Fibroblast of villous mesenchyme (primary cell): ENCODE measurements around the gene S1PR4. TPM values are rescaled to one million over a fixed set of nuclear protein-coding genes. Genes with fewer than 3 reads are reported as not detected.

ENCODE experiments used
- DNase-seq: peaks from one replicate; pipeline ENCODE4 v3.0.0-alpha.2; 2010; ENCODE audit warnings: low read depth
- H3K4me3 ChIP-seq: 2 replicates; pipeline ENCODE4 v1.5.1; 2011; ENCODE audit warnings: low read depth, mild to moderate bottlenecking, low read length
- total RNA-seq: library from RNA; depleted of rRNA; stranded (reverse); fragments of >200 nt; gene quantifications from 2 replicates; pipeline ENCODE4 v1.2.3, GENCODE V29; 2012
- TF ChIP-seq, protein P1 (sequence below): IDR thresholded peaks from 2 replicates; pipeline ENCODE4 v1.5.1; 2012; ENCODE audit warnings: low read depth, mild to moderate bottlenecking, low read length; ENCODE audit not compliant: insufficient read depth

The S1PR4 gene
- total RNA-seq, 1 donor = not detected

DNA sequence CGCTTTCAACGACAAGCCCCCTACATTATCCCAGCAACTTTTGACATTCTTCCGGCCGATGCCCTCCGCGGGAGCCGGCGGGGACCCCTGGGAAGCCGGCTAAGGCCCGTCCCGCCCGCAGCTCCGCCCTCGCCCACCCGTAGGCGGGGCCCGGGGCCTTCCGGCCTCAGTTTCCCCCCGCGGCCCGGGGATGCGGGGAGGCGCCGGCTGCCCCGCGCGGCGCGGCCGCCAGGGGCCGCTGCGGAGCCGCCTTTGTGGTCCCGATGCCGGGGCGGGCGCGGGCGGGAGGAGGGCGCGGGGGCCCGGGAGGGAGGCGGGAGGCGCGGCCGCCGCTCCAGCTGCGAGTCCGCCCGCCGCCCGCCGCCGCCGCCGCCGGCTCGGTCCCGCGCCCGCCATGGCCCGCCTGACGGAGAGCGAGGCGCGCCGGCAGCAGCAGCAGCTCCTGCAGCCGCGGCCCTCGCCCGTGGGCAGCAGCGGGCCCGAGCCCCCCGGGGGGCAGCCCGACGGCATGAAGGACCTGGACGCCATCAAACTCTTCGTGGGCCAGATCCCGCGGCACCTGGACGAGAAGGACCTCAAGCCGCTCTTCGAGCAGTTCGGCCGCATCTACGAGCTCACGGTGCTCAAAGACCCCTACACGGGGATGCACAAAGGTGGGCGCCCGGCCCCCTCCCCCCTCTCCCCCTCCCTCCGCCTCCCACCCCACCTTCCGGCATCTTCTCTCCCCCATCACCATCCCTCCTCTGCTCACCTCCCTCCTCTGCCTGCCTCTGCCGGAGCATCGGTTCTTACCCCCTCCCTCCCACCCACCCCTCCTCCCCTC is 46.0 kb downstream of the S1PR4 start, which contains the start of gene CELF5:
Gene CELF5, plus strand, starts transcription at position 316 of the 823 bp plus-strand sequence. Its CDS starts 79 bp downstream, at position 395.
- DNase-seq = peak; percentile 29
- H3K4me3 ChIP-seq = peak within 1 kb of the TSS; percentile 36
- TF ChIP-seq, protein P1, sequence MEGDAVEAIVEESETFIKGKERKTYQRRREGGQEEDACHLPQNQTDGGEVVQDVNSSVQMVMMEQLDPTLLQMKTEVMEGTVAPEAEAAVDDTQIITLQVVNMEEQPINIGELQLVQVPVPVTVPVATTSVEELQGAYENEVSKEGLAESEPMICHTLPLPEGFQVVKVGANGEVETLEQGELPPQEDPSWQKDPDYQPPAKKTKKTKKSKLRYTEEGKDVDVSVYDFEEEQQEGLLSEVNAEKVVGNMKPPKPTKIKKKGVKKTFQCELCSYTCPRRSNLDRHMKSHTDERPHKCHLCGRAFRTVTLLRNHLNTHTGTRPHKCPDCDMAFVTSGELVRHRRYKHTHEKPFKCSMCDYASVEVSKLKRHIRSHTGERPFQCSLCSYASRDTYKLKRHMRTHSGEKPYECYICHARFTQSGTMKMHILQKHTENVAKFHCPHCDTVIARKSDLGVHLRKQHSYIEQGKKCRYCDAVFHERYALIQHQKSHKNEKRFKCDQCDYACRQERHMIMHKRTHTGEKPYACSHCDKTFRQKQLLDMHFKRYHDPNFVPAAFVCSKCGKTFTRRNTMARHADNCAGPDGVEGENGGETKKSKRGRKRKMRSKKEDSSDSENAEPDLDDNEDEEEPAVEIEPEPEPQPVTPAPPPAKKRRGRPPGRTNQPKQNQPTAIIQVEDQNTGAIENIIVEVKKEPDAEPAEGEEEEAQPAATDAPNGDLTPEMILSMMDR = no peak

DNA sequence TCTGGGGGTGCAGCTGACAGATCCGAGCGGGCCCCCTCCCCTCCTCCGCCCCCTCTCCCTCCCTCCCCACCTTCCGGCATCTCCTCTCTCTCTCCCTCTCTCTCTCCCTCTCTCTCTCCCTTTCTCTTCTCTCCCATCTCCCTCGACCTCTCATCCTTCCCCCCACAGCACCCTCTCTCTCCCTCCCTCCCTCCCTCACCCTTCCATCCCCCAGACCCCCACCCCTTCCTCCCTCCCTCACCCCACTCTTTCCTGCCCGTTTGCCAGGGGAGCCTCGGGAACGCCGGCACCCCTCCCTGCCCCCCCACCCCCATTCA is 46.6 kb downstream of the S1PR4 start:
- TF ChIP-seq, protein P1 = no peak
- no peak overlapping the region for H3K4me3 ChIP-seq
- DNase-seq = no peak

DNA sequence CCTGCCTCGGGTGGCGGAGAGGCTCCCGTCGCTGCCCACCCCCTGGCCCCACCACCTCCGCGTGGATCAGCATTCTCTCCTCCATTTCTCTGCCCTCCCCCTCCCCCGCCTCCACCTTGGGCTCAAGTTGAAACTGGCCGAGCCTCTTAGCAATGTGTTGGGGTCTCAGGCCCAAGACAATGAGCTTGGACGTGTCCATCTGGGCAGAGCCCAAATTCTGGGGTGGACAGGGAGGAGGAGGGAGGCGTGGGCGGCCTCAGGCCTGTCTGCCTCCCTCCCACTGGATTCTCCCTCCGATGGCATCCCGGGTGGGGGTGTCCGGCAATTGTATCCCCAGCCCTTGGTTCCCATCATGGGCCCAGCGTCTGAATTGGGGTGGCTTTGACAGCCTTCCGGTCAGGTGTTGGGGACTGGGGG is 47.1 kb downstream of the S1PR4 start:
- no peak for DNase-seq
- TF ChIP-seq, protein P1 = no peak
- no peak overlapping the region for H3K4me3 ChIP-seq

- H3K4me3 ChIP-seq = no peak overlapping the region
- DNase-seq = no peak
- TF ChIP-seq, protein P1 = no peak
These were observed 48.6 kb downstream of the S1PR4 start for GRCh38 chr19:3227054-3227626.

- TF ChIP-seq, protein P1 = no peak
- no peak overlapping the region for H3K4me3 ChIP-seq
- DNase-seq = no peak
These were observed 50.8 kb downstream of the S1PR4 start for GRCh38 chr19:3229346-3229743.

Other genes with a start within 250 kb of the S1PR4 start
- gene ZNF77, start 233.8 kb upstream of the S1PR4 start, total RNA-seq = 3.0 and 4.8 TPM in 2 replicates
- 0.97 and 1.7 TPM in 2 replicates for gene TLE6, start 201.2 kb upstream of the S1PR4 start, total RNA-seq
- gene TLE2, start 149.5 kb upstream of the S1PR4 start, total RNA-seq = 0.32 and 1.7 TPM in 2 replicates
- 289 and 301 TPM in 2 replicates for gene TLE5, start 116.3 kb upstream of the S1PR4 start, total RNA-seq
- gene GNA11, start 84.4 kb upstream of the S1PR4 start, total RNA-seq = 80.7 and 87.3 TPM in 2 replicates
- under 0.01 and 0.32 TPM in 2 replicates for gene GNA15, start 42.7 kb upstream of the S1PR4 start, total RNA-seq
- gene NCLN, start 7.2 kb downstream of the S1PR4 start, total RNA-seq = 52.7 and 55.1 TPM in 2 replicates
- gene CELF5, start 45.9 kb downstream of the S1PR4 start, total RNA-seq = under 0.01 TPM in 1 of 2 replicates, not detected in the other
- 42.7 and 56.0 TPM in 2 replicates for gene NFIC, start 187.8 kb downstream of the S1PR4 start, total RNA-seq